ENCODE results near the gene TNFRSF13B. TPM values are rescaled to one million over a fixed set of nuclear protein-coding genes. Genes with fewer than 3 reads are reported as not detected.

The TNFRSF13B gene
- total and polyA plus RNA-seq, 10 of the 15 experiments (the other 5 are each of a cell fraction or from before 2014, with no cell fraction given), result 15.5 to 231 (median 119) TPM

GRCh38 chr17:16969931-16970906 lies 1.7 kb downstream of the TNFRSF13B start (continued):
- TF ChIP-seq SKIL (IDR thresholded peaks at IDR 0.05; ENCODE audit: low read depth, poor library complexity, severe bottlenecking) (peak; percentile 67), CTCF (IDR thresholded peaks at IDR 0.05 in 2 of 3, conservative IDR thresholded peaks at IDR 0.05 in 1 of 3; ENCODE audit: control insufficient read depth in 2 of 3, extremely low read depth in 1 of 3, insufficient read depth in 1 of 3, low read depth in 3 of 3, low read length in 3 of 3) (no peak), ZSCAN29 (IDR thresholded peaks at IDR 0.05) (peak; percentile 94), ETV6 (conservative IDR thresholded peaks at IDR 0.05 in 1 of 2, IDR thresholded peaks at IDR 0.05 in 1 of 2; ENCODE audit: borderline replicate concordance in 1 of 2, low read depth in 1 of 2) (no peak), USF1 (IDR thresholded peaks at IDR 0.05; ENCODE audit: borderline replicate concordance, extremely low read length, insufficient read depth, low read depth, low read length) (no peak), BACH1 (IDR thresholded peaks at IDR 0.05; ENCODE audit: borderline replicate concordance) (peak; percentile 63; the same call in 1 of the 2 replicates), CBX3 (IDR thresholded peaks at IDR 0.05; ENCODE audit: borderline replicate concordance, low read depth) (no peak), MYB (IDR thresholded peaks at IDR 0.05; ENCODE audit: borderline replicate concordance, low read depth, low read length) (peak; percentile 53; the same call in 1 of the 2 replicates), SMARCA5 (IDR thresholded peaks at IDR 0.05) (no peak; the same call in 1 of the 2 replicates)
